HUES48 (cell line): Measurements from ENCODE around the gene AFF3.

Experiments used
- H3K27ac ChIP-seq: one replicate; pipeline ENCODE4 v1.7.0; 2013; ENCODE audit warnings: low read depth, low read length, inconsistent platforms
- H3K27me3 ChIP-seq: 2 replicates; pipeline ENCODE4 v1.6.1; 2013; ENCODE audit warnings: mild to moderate bottlenecking, low read length; ENCODE audit not compliant: control insufficient read depth, insufficient read depth
- H3K36me3 ChIP-seq: 2 replicates; pipeline ENCODE4 v1.6.1; 2013; ENCODE audit warnings: low read length; ENCODE audit not compliant: control insufficient read depth, insufficient read depth
- H3K4me1 ChIP-seq: 2 replicates; pipeline ENCODE4 v1.6.1; 2013; ENCODE audit warnings: mild to moderate bottlenecking, low read length; ENCODE audit not compliant: control insufficient read depth, insufficient read depth
- H3K4me3 ChIP-seq: 2 replicates; pipeline ENCODE4 v1.5.1; 2013; ENCODE audit warnings: mild to moderate bottlenecking, low read depth, low read length
- H3K9ac ChIP-seq: 2 replicates; pipeline ENCODE4 v1.6.1; 2013; ENCODE audit warnings: mild to moderate bottlenecking, low read depth, low read length, moderate library complexity
- H3K9me3 ChIP-seq: 2 replicates; pipeline ENCODE4 v1.6.1; 2013; ENCODE audit warnings: low read length; ENCODE audit not compliant: control insufficient read depth, insufficient read depth

The AFF3 gene

GRCh38 chr2:100068395-100068794, 74.0 kb downstream of the AFF3 start:
- no peak overlapping the region for H3K9ac ChIP-seq
- H3K9me3 ChIP-seq: no peaks in the 10 kb centered on the region
- no peaks in the 10 kb centered on the region for H3K4me1 ChIP-seq
- H3K36me3 ChIP-seq: no peaks in the 10 kb centered on the region
- H3K4me3 ChIP-seq: no peak overlapping the region
- no peaks in the 10 kb centered on the region for H3K27me3 ChIP-seq
- no peak overlapping the region for H3K27ac ChIP-seq

GRCh38 chr2:100067784-100068183, 74.6 kb downstream of the AFF3 start:
- Histone ChIP-seq H3K27ac (no peak overlapping the region), H3K36me3 (no peaks in the 10 kb centered on the region), H3K4me3 (no peak overlapping the region), H3K9ac (no peak overlapping the region), H3K4me1 (no peaks in the 10 kb centered on the region), H3K9me3 (no peaks in the 10 kb centered on the region), H3K27me3 (no peaks in the 10 kb centered on the region)

GRCh38 chr2:100066856-100067255, 75.5 kb downstream of the AFF3 start:
- H3K36me3 ChIP-seq: no peaks in the 10 kb centered on the region
- H3K27ac ChIP-seq: no peak overlapping the region
- H3K4me3 ChIP-seq: no peak overlapping the region
- H3K4me1 ChIP-seq: no peaks in the 10 kb centered on the region
- no peak overlapping the region for H3K9ac ChIP-seq
- no peaks in the 10 kb centered on the region for H3K9me3 ChIP-seq
- H3K27me3 ChIP-seq: no peaks in the 10 kb centered on the region

- H3K27me3 ChIP-seq: no peaks in the 10 kb centered on the region
- H3K27ac ChIP-seq: no peak overlapping the region
- no peaks in the 10 kb centered on the region for H3K36me3 ChIP-seq
- no peaks in the 10 kb centered on the region for H3K4me1 ChIP-seq
- no peak overlapping the region for H3K4me3 ChIP-seq
- H3K9me3 ChIP-seq: no peaks in the 10 kb centered on the region
- H3K9ac ChIP-seq: no peak overlapping the region
Measured at GRCh38 chr2:100066246-100066645, 76.1 kb downstream of the AFF3 start.

- Histone ChIP-seq H3K27me3 (no peaks in the 10 kb centered on the region), H3K4me1 (no peaks in the 10 kb centered on the region), H3K9me3 (no peaks in the 10 kb centered on the region), H3K36me3 (no peaks in the 10 kb centered on the region), H3K4me3 (no peak overlapping the region), H3K9ac (no peak overlapping the region), H3K27ac (no peak overlapping the region)
Measured at GRCh38 chr2:100064592-100065428, 77.6 kb downstream of the AFF3 start.

GRCh38 chr2:100064165-100064564, 78.2 kb downstream of the AFF3 start:
- no peak overlapping the region for H3K27ac ChIP-seq
- H3K27me3 ChIP-seq: no peaks in the 10 kb centered on the region
- H3K36me3 ChIP-seq: no peaks in the 10 kb centered on the region
- no peak overlapping the region for H3K9ac ChIP-seq
- H3K4me3 ChIP-seq: no peak overlapping the region
- no peaks in the 10 kb centered on the region for H3K4me1 ChIP-seq
- no peaks in the 10 kb centered on the region for H3K9me3 ChIP-seq

- no peaks in the 10 kb centered on the region for H3K36me3 ChIP-seq
- H3K27me3 ChIP-seq: no peaks in the 10 kb centered on the region
- no peak overlapping the region for H3K4me3 ChIP-seq
- H3K27ac ChIP-seq: no peak overlapping the region
- no peaks in the 10 kb centered on the region for H3K9me3 ChIP-seq
- no peak overlapping the region for H3K9ac ChIP-seq
- H3K4me1 ChIP-seq: no peaks in the 10 kb centered on the region
Measured at GRCh38 chr2:100063459-100063953, 78.9 kb downstream of the AFF3 start.

GRCh38 chr2:100062336-100062735, 80.1 kb downstream of the AFF3 start:
- no peaks in the 10 kb centered on the region for H3K36me3 ChIP-seq

GRCh38 chr2:100060875-100061274, 81.5 kb downstream of the AFF3 start:
- H3K4me3 ChIP-seq: no peak overlapping the region
- no peaks in the 10 kb centered on the region for H3K9me3 ChIP-seq
- no peaks in the 10 kb centered on the region for H3K36me3 ChIP-seq
- H3K4me1 ChIP-seq: no peaks in the 10 kb centered on the region
- H3K9ac ChIP-seq: no peak overlapping the region
- no peak overlapping the region for H3K27ac ChIP-seq
- no peaks in the 10 kb centered on the region for H3K27me3 ChIP-seq

More at GRCh38 chr2:100062336-100062735, 80.1 kb downstream of the AFF3 start:
- no peaks in the 10 kb centered on the region for H3K9me3 ChIP-seq
- no peak overlapping the region for H3K4me3 ChIP-seq
- no peak overlapping the region for H3K27ac ChIP-seq
- H3K9ac ChIP-seq: no peak overlapping the region
- H3K27me3 ChIP-seq: no peaks in the 10 kb centered on the region
- no peaks in the 10 kb centered on the region for H3K4me1 ChIP-seq

GRCh38 chr2:100059638-100060037, 82.8 kb downstream of the AFF3 start:
- H3K9me3 ChIP-seq: no peaks in the 10 kb centered on the region
- H3K9ac ChIP-seq: no peak overlapping the region
- H3K27me3 ChIP-seq: no peaks in the 10 kb centered on the region
- no peak overlapping the region for H3K4me3 ChIP-seq
- no peak overlapping the region for H3K27ac ChIP-seq
- no peaks in the 10 kb centered on the region for H3K36me3 ChIP-seq
- no peaks in the 10 kb centered on the region for H3K4me1 ChIP-seq

- Histone ChIP-seq H3K9ac (no peak overlapping the region), H3K9me3 (no peaks in the 10 kb centered on the region), H3K27me3 (no peaks in the 10 kb centered on the region), H3K27ac (no peak overlapping the region), H3K36me3 (no peaks in the 10 kb centered on the region), H3K4me3 (no peak overlapping the region), H3K4me1 (no peaks in the 10 kb centered on the region)
Measured at GRCh38 chr2:100057901-100058261, 84.5 kb downstream of the AFF3 start.
